NOMO-1 treated with dmso at 0.1 percent for 144 hours (cell line): ENCODE results near the gene MARCOL.

ENCODE experiments used
- DNase-seq: peaks from one replicate; lab custom pipeline; 2025; ENCODE audit not compliant: unreplicated experiment; lab: John Stamatoyannopoulos, UW

MARCOL gene

GRCh38 chr5:148238418-148238794 lies at the start of gene MARCOL:
Gene MARCOL (plus strand): TSS chr5:148238525. CDS start chr5:148238598, 73 bp downstream.
- no peak for DNase-seq

- no peak for DNase-seq
Measured at GRCh38 chr5:148191010-148191409, 47.3 kb upstream of the MARCOL start.

- no peak for DNase-seq
Measured at GRCh38 chr5:148193202-148193601, 45.1 kb upstream of the MARCOL start.

- peak; percentile 30 for DNase-seq
Measured at GRCh38 chr5:148201151-148201550, 37.2 kb upstream of the MARCOL start.

- DNase-seq, result no peak
Measured at GRCh38 chr5:148202531-148203203, 35.7 kb upstream of the MARCOL start, which contains the start of gene SPINK6. Gene SPINK6 (plus strand): TSS chr5:148203042. CDS start chr5:148203097, 55 bp downstream.

GRCh38 chr5:148205044-148205806 lies 33.1 kb upstream of the MARCOL start:
- no peak for DNase-seq

- DNase-seq, result no peak
Measured at GRCh38 chr5:148205865-148206264, 32.5 kb upstream of the MARCOL start.

- no peak for DNase-seq
Measured at GRCh38 chr5:148206620-148207019, 31.7 kb upstream of the MARCOL start.

GRCh38 chr5:148208226-148208625 lies 30.1 kb upstream of the MARCOL start:
- DNase-seq, result no peak

- no peak for DNase-seq
Measured at GRCh38 chr5:148209151-148209770, 29.1 kb upstream of the MARCOL start.

GRCh38 chr5:148214665-148215185 lies 23.6 kb upstream of the MARCOL start:
- DNase-seq, result no peak

- DNase-seq, result no peak
Measured at GRCh38 chr5:148221508-148221907, 16.8 kb upstream of the MARCOL start.

GRCh38 chr5:148224117-148224742 lies 14.1 kb upstream of the MARCOL start:
- DNase-seq, result no peak

- DNase-seq, result no peak
Measured at GRCh38 chr5:148228392-148228984, 9.8 kb upstream of the MARCOL start.

- DNase-seq, result no peak
Measured at GRCh38 chr5:148229840-148230239, 8.5 kb upstream of the MARCOL start.

- DNase-seq, result no peak
Measured at GRCh38 chr5:148230240-148230639, 8.1 kb upstream of the MARCOL start.

GRCh38 chr5:148237785-148238417 lies 424 bp upstream of the MARCOL start:
- DNase-seq, result no peak

- no peak for DNase-seq
Measured at GRCh38 chr5:148248894-148249293, 10.6 kb downstream of the MARCOL start.

GRCh38 chr5:148255456-148255855 lies 17.1 kb downstream of the MARCOL start:
- no peak for DNase-seq

- no peak for DNase-seq
Measured at GRCh38 chr5:148259288-148259687, 21.0 kb downstream of the MARCOL start.
